Measurements from ENCODE around the gene SBF2. TPM values are rescaled to one million over a fixed set of nuclear protein-coding genes. Genes with fewer than 3 reads are reported as not detected.
A peak's percentile ranks its signal among the peaks of the same experiment; 100 is the strongest.

The SBF2 gene
- total and polyA plus RNA-seq, 2 of the 13 experiments (the other 11 are each of a cell fraction or from before 2014, with no cell fraction given): 24.0 to 45.8 TPM

GRCh38 chr11:10080138-10080537 is 213.9 kb downstream of the SBF2 start (continued):
- TF ChIP-seq ZNF142 (CRISPR knock-in tag; IDR thresholded peaks at IDR 0.05): no peak

- H3K27me3 ChIP-seq (ENCODE audit: control insufficient read depth in 1 of 2, insufficient read depth in 2 of 2, low read length in 2 of 2): no peaks in the 10 kb centered on the region
- H3K27ac ChIP-seq (ENCODE audit: extremely low read length, insufficient read depth, low read length): no peak overlapping the region
- no peaks in the 10 kb centered on the region for H3K36me3 ChIP-seq (replicated peaks in 1 of 2; ENCODE audit: control insufficient read depth in 1 of 2, insufficient read depth in 2 of 2, low read length in 2 of 2)
- H2AFZ ChIP-seq (ENCODE audit: low read length): no peak overlapping the region
- in situ Hi-C loops (cut with HindIII; ENCODE audit: extremely low pct_ligation_motif_present, low pct_unique_long_range_greater_than_20kb) (no loop called here), intact Hi-C loops (cut with micrococcal nuclease; ENCODE audit: unreplicated experiment) (loop anchor here (5.0 kb wide), 1 partner anchor 214 kb away; no protein-coding TSS in a partner anchor)
- FAIRE-seq: peak; percentile 67
- no peak overlapping the region for H3K4me2 ChIP-seq (ENCODE audit: low read depth, low read length)
- no peaks in the 10 kb centered on the region for H3K4me1 ChIP-seq (ENCODE audit: insufficient read depth, low read length)
- no peak overlapping the region for H3K9ac ChIP-seq (ENCODE audit: insufficient read depth, low read depth, low read length)
- ATAC-seq: peak; percentile 71
- BruUV-seq (replicated peaks): no TSS peak
- H3K9me3 ChIP-seq (ENCODE audit: low read length): peaks cover 26% of the 10 kb centered on the region
- H3K79me2 ChIP-seq (ENCODE audit: insufficient read depth, low read length): no peaks in the 10 kb centered on the region
- ChIA-PET POLR2A (no interaction called here), CTCF (ENCODE audit: low intra/inter-chr PET ratio, low total read pairs) (interaction anchor here (1.0 kb wide), 1 partner anchor 319 kb away, joined by 3 read pairs; no protein-coding TSS in a partner anchor)
- no peak overlapping the region for H3K4me3 ChIP-seq (replicated peaks in 1 of 3; ENCODE audit: insufficient read depth in 1 of 3, low read depth in 2 of 3, low read length in 3 of 3)
- 33% methylated on average over 3 of the region's 6 CpGs for WGBS (ENCODE audit: low lambda C conversion rate)
- peaks cover 4% of the 10 kb centered on the region; the same call in 1 of the 2 replicates for H4K20me1 ChIP-seq (ENCODE audit: insufficient read depth, low read length)
- DNase-seq (ENCODE audit: low spot score): peak; percentile 19
- no peak for TF ChIP-seq PTBP1 (IDR thresholded peaks at IDR 0.05; ENCODE audit: low read depth, low read length, poor library complexity, severe bottlenecking)
- peak; percentile 40 for TF ChIP-seq NR2F6 (IDR thresholded peaks at IDR 0.05)
- peak; percentile 55; the same call in 1 of the 2 replicates for TF ChIP-seq NR2F6 (CRISPR knock-in tag; IDR thresholded peaks at IDR 0.05)
- TF ChIP-seq BCL3 (CRISPR knock-in tag; IDR thresholded peaks at IDR 0.05): no peak
- peak; percentile 25; the same call in 1 of the 2 replicates for TF ChIP-seq SALL1 (CRISPR knock-in tag; IDR thresholded peaks at IDR 0.05)
- TF ChIP-seq MBD4 (IDR thresholded peaks at IDR 0.05; ENCODE audit: borderline replicate concordance, low read length): no peak
- TF ChIP-seq SYNCRIP (IDR thresholded peaks at IDR 0.05; ENCODE audit: insufficient read depth, low read depth, low read length): no peak
- no peak for TF ChIP-seq ZBED4 (CRISPR knock-in tag; IDR thresholded peaks at IDR 0.05; ENCODE audit: borderline replicate concordance)
- TF ChIP-seq RFXANK (CRISPR knock-in tag; IDR thresholded peaks at IDR 0.05): no peak
Observed at GRCh38 chr11:10076458-10077141, 217.4 kb downstream of the SBF2 start.
